Adrenal gland (tissue), 5 donors: ENCODE data around the gene PASD1.

Experiments
- CTCF ChIP-seq, 6 experiments: fragments of 450-650 bp in 4 of 6; fragments of 200-600 bp in 2 of 6; sonication (generic) in 1 of 6; IDR thresholded peaks; 1 replicate in 5 of 6; 2 replicates in 1 of 6; pipeline versions ENCODE4 v1.5.1 to v1.8.0; 2016 to 2021; ENCODE audit warnings: antibody characterized with exemption in 6 of 6, mild to moderate bottlenecking in 2 of 6, moderate library complexity in 1 of 6
- POLR2A ChIP-seq, 2 donors: fragments of 450-650 bp; IDR thresholded peaks; one replicate each; pipeline ENCODE4 v1.6.1; 2017; ENCODE audit warnings: antibody characterized with exemption in 2 of 2, mild to moderate bottlenecking in 2 of 2, moderate library complexity in 1 of 2
- donor health status: DM: no; HTN: no; CAD: no.

GRCh38 chrX:151708821-151709220 lies 145.3 kb downstream of the PASD1 start:
- TF ChIP-seq POLR2A (IDR thresholded peaks at IDR 0.05) = no peak
- no peak for TF ChIP-seq CTCF (IDR thresholded peaks at IDR 0.05)
